GM12864 (cell line): ENCODE measurements around the gene AEBP1.

Source experiments
- DNase-seq: peaks from one replicate; pipeline ENCODE4 v3.0.0-alpha.2; 2011; ENCODE audit warnings: low read depth
- H3K4me3 ChIP-seq: 2 replicates; pipeline ENCODE4 v1.5.1; 2011; ENCODE audit warnings: mild to moderate bottlenecking, low read depth, low read length, control low read depth
- TF ChIP-seq, protein P1 (sequence below): IDR thresholded peaks from 2 replicates; pipeline ENCODE4 v1.5.1; 2011; ENCODE audit warnings: low read depth, mild to moderate bottlenecking, moderate library complexity, low read length, control low read depth, inconsistent platforms; ENCODE audit errors: missing control alignments

The AEBP1 gene

DNA sequence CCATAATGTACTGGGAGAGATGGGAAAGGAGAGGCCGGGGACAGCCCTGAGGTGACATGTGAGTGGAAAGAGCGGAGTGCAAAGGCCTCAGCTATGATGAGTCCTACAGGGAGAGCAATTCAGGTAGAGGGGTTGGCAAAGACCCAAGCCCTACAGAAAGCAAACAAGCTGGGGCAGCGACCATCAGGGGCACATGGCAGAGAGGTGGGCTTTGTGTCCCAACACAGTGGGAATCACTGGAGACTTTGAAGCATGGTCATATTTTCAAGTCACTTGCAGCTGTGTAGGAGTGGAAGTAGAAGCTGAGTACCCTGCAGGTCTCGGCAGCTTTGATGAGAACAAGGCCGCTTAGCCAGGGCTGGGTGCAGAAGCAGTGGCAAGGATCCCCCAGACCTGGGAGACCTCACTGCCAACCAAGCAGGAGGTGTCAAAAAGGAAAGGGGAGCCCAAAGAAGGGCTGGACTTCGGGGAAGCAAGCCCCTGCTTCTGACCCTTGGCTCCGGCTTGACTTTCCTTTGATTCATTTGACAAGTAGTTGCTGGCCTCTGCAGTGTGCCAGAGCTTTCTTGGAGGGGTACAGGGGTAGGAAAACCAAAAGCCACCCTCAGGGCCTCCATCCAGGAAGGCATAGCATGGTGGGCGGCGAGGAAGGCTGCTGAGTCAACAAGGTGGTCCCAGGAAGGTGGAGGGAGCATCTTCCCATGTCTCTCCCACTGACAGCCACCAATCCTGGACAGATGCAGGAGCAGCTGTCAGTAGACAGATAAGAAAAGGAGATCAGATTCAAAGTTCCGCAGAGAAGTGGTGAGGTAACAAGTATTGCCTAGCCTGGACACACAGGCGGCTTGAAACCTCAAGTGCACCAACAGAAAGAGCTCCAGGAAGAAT is 36.8 kb upstream of the AEBP1 start:
- DNase-seq, result no peak
- TF ChIP-seq, protein P1, sequence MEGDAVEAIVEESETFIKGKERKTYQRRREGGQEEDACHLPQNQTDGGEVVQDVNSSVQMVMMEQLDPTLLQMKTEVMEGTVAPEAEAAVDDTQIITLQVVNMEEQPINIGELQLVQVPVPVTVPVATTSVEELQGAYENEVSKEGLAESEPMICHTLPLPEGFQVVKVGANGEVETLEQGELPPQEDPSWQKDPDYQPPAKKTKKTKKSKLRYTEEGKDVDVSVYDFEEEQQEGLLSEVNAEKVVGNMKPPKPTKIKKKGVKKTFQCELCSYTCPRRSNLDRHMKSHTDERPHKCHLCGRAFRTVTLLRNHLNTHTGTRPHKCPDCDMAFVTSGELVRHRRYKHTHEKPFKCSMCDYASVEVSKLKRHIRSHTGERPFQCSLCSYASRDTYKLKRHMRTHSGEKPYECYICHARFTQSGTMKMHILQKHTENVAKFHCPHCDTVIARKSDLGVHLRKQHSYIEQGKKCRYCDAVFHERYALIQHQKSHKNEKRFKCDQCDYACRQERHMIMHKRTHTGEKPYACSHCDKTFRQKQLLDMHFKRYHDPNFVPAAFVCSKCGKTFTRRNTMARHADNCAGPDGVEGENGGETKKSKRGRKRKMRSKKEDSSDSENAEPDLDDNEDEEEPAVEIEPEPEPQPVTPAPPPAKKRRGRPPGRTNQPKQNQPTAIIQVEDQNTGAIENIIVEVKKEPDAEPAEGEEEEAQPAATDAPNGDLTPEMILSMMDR, result no peak
- no peak overlapping the region for H3K4me3 ChIP-seq

DNA sequence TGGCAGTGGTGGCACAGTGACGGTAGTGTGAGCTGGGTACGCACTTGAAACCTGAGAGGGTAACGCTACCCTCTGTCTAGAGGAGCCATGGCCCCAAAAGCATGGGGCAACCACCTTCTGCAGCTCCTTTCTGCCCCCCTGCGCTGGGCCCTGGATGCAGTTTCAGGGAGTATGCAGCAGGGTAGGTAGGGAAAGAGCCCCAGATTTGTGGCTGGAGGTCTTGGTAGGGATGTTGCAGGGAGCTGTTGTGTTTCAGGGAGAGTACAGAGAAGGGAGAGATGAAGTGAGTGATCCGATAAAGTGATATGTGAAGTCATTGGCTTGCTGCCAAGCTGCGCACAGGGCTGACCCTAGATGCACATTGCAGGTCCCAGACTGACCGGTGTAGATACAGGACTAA is 36.1 kb upstream of the AEBP1 start:
- DNase-seq, result no peak
- TF ChIP-seq, protein P1, result no peak
- no peak overlapping the region for H3K4me3 ChIP-seq

DNA sequence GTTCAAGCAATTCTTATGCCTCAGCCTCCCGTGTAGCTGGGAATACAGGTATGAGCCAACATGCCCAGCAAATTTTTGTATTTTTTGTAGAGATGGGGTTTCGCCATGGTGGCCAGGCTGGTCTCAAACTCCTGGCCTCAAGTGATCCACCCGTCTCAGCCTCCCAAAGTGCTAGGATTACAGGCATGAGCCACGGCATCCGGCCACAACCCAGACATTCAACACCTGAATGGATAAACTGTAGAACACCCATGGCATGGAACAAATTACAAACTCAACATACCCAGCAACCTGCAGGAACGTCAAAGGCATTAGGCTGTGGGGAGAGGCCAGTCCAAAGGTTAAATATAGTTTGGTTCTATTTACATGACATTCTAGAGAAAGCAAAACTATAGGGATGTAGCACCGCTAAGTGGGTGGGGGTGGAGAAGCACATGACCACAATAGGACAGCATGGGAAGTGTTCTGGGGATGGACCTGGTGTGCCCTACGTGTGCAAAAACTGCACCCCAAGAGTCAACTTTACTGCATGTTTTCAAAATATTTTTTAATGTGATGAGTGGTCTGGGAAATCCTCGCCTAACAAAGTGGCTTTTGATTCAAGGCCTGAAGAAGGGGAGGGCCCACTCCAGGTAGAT is 32.3 kb upstream of the AEBP1 start:
- TF ChIP-seq, protein P1, result no peak
- no peak for DNase-seq
- H3K4me3 ChIP-seq, result no peak overlapping the region

DNA sequence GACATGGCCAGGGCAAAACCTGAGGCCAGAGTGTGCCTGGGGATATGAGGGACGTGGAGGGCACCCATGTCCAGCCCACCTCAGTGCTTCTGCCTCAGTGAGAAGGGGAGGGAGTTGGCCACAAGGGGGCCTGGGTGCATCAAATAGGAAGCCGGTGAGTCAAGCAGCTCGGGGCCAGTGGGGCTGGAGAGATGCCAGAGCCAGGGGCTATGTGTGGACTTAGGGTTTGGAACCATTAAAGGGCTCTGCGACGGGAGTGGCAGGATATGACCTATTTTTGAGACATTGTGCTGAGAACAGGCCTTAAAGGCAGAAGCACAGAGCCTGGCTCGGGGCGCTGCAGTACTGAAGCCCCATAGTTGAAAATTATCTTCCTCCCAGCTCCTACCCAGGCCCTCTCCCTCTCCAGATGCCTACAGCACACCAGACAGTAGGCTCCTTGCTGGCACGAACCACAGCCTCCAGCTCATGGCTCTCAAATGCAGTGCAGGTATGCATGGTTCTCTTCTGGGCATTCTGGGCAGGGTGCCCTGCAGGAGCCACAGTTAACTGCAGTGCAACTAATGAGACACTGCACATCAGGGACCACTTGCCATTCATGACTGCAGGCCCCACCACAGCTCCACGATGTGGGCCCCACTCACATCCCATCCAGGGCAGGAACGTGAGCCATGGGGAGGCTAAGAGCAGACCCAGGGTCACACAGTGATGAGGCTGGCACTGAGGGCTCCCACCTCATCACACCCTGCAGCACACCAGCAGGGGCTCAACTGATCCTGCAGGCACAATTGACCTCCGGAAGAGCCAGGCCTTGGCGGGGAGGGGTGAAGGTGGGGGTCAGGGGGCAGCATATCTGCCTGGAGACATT is 31.5 kb upstream of the AEBP1 start:
- TF ChIP-seq, protein P1, result peak; percentile 64
- no peak for DNase-seq
- H3K4me3 ChIP-seq, result no peak overlapping the region

DNA sequence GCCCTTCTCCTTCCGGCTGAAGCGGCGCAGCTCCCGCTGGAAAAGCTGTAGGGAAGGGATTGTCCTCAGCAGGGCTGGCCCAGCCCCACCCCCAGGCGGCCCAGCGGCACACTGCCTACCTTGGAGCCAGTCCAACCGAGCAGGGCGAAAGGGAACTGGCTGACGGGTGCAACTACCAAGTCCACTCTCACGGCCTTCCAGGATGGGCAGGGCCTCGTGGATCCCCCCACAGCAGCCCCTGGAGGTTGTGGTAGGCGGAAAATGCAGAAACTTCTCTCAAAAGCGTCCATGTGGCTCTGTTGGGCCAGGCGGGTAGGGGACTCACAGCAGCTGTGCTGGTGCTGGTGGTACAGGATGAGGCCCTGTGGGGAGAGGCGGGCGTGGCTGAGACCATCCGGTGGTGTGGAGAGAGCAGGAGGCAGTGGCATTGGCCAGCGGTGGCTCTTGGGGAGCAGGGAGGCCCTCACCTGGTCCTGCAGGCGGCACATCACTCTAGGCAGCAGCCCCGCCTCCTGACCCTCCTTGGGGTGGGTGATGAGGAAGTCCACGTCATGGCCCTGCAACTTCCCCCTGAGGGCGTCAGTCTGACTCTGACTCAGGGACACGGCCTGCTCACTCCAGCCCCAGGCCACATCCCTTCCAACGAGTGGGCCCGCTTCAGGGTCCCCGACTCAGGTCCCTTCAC is 30.3 kb upstream of the AEBP1 start:
- no peak overlapping the region for H3K4me3 ChIP-seq
- TF ChIP-seq, protein P1, result no peak
- no peak for DNase-seq

DNA sequence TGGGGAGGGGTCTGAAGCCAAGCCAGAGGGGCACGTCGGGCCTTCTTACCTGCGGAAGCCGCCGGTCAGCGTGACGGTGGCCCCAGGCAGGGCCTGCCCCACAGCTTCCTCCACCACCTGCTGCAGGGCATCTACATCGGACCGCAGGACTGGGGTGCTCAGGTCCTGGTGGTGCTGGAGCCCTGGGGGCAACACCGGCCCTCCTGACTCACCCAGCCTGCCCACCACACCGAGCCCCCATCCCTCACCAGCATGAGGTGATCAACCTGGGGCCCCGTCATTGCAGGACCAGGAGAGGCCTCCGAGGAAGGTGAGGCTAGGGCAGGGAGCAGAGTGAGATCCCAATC is 29.8 kb upstream of the AEBP1 start:
- DNase-seq, result no peak
- TF ChIP-seq, protein P1, result no peak
- no peak overlapping the region; the same call in 1 of the 2 replicates for H3K4me3 ChIP-seq
